ENCODE measurements around the gene PPP1R3A.

Gene PPP1R3A

GRCh38 chr7:113880559-113880958 lies 38.2 kb downstream of the PPP1R3A start:
- DNase-seq = no peak

GRCh38 chr7:113878394-113878992 lies 40.3 kb downstream of the PPP1R3A start:
- DNase-seq = no peak

- DNase-seq = no peak
Observed at GRCh38 chr7:113875224-113875623, 43.6 kb downstream of the PPP1R3A start.

GRCh38 chr7:113873554-113874151 lies 45.2 kb downstream of the PPP1R3A start:
- DNase-seq = no peak

- DNase-seq = no peak
Observed at GRCh38 chr7:113872981-113873380, 45.8 kb downstream of the PPP1R3A start.

- no peak for DNase-seq
Observed at GRCh38 chr7:113867325-113867724, 51.5 kb downstream of the PPP1R3A start.

GRCh38 chr7:113856010-113856409 lies 62.8 kb downstream of the PPP1R3A start:
- DNase-seq = no peak

GRCh38 chr7:113840954-113841353 lies 77.9 kb downstream of the PPP1R3A start:
- DNase-seq = no peak

- DNase-seq = no peak
Observed at GRCh38 chr7:113835367-113835766, 83.4 kb downstream of the PPP1R3A start.

GRCh38 chr7:113832196-113832745 lies 86.5 kb downstream of the PPP1R3A start:
- no peak for DNase-seq

- no peak for DNase-seq
Observed at GRCh38 chr7:113831556-113831955, 87.3 kb downstream of the PPP1R3A start.

GRCh38 chr7:113828581-113828980 lies 90.2 kb downstream of the PPP1R3A start:
- no peak for DNase-seq

Measured in stimulated activated CD4-positive, alpha-beta T cell treated with anti-CD3 and anti-CD28 coated beads, Interleukin-12 subunit alpha, Interleukin-12 subunit beta, amount 100 ng/mL, for 4 hours (primary cell).